Activated CD8-positive, alpha-beta memory T cell treated with anti-CD3 and anti-CD28 coated beads for 1 hour (primary cell): ENCODE results near the gene HNRNPL.
A peak's percentile ranks its signal among the peaks of the same experiment; 100 is the strongest.
"Not testable (repeated sequence)": the region's sequence is repeated elsewhere in the genome, so short reads cannot be mapped to it uniquely, and the experiment has no call there.

Experiments used
- DNase-seq, 2 donors: peaks; one replicate each; pipeline ENCODE4 v3.0.0-alpha.2; 2020; ENCODE audit warnings: low read depth in 1 of 2; ENCODE audit errors: extremely low read depth in 1 of 2

The HNRNPL gene

GRCh38 chr19:38805180-38805579, 44.6 kb downstream of the HNRNPL start:
- DNase-seq, result no peak

DNA sequence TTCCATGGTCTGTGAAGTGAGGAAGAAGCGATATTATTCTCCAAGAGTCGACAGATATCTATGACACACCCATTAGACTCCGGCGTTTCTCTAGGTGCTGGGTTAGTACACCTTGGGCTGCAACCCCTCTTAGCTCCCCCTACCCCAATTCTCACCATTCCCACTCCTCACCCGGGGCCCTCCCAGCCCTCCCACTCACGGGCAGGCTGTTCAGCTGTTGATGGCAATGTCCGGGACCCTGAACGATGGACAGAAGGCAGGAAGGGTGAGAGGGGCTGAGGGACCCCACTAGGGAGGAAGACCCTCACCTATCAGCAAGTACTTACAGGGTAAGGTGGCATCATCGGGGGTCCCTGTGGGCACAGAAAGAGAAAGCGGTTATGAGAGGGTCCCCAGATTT, 46.2 kb downstream of the HNRNPL start:
- DNase-seq, result no peak

- DNase-seq, result no peak
Measured at GRCh38 chr19:38801359-38802095, 48.3 kb downstream of the HNRNPL start.

GRCh38 chr19:38800577-38801347, 49.0 kb downstream of the HNRNPL start:
- DNase-seq, result no peak

GRCh38 chr19:38799104-38799503, 50.7 kb downstream of the HNRNPL start:
- no peak for DNase-seq

- not testable (repeated sequence) for DNase-seq
Measured at GRCh38 chr19:38797781-38798180, 52.0 kb downstream of the HNRNPL start.

DNA sequence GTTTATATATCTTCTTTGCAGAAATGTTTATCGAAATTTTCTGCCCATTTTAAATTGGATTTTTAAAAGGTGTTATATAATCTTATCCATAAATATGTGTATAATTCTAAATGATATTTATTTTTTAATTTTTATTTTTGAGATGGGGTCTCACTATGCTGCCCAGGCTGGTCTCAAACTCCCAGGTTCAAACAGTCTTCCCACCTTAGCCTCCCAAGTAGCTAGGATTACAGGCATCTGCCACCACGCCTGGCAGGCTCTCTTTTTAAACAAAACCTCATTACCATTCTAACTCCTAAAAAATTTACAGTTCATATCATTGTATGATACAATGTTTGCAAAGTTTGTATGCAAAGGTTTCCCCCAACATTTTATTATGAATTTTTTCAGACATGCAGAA, 53.6 kb downstream of the HNRNPL start:
- no peak for DNase-seq

DNA sequence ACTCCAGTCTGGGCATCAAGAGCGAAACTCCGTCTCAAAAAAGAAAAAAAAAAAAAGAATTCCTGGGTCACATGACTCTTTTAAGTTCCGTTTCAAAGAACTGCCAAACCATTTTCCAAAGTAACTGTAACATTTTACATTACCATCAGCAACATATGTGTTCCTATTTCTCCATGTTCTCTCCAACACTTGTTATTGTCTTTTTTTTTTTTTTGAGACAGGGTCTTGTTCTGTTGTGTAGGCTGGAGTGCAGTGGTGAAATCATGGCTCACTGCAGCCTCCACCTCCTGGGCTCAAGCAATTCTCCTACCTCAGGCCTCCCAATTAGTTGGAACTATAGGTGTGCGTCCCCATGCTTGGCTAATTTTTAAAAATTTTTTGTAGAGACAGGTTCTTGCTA, 54.2 kb downstream of the HNRNPL start:
- no peak for DNase-seq

GRCh38 chr19:38793671-38794070, 56.1 kb downstream of the HNRNPL start:
- no peak for DNase-seq

GRCh38 chr19:38793177-38793576, 56.6 kb downstream of the HNRNPL start:
- DNase-seq, result no peak

DNA sequence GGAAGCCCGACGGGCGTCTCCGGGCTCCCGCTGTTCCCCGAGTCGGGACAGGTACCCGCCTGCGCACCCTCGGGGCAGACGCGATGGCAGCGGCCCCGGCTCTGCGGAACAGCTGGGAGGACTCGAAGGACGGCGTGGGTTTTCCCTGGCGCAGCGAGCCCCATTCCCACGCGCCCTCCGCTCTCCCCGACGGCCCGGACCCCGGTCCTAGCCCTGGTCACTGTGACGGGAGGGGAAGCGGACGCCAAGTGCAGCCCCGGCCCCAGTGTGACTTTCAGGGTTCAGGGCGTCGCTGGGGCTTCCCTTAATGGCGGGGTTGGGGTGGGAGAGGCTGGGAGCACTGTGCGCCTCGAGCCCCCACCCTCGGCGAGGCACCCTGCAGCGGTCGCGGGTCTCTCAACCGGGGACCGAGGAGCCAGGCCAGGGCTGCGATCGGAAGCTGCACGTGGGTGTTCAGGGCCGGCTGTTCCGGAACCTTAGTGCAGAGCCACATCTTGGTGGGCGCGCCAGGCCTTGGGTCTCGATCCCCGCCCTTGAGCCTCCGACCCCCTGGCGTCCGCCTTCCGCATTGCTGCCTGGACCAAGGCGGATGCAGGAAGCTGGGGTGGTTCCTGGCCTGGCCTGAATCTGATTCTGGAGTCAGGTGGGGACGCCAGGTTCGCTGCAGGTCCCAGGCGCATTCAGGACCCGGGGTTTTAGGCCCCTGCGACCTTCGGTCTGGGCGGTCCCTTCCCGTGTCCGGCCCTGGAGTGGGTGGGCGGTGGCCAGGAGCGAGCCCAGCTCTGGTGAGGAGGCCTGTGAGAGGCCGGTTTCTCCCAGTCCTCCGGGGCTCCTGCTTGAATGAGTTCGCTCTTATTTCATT, 57.3 kb downstream of the HNRNPL start:
- peak in 1 of 2 donors; percentile 14 for DNase-seq

GRCh38 chr19:38791451-38792064, 58.2 kb downstream of the HNRNPL start:
- DNase-seq, result not testable (repeated sequence)

DNA sequence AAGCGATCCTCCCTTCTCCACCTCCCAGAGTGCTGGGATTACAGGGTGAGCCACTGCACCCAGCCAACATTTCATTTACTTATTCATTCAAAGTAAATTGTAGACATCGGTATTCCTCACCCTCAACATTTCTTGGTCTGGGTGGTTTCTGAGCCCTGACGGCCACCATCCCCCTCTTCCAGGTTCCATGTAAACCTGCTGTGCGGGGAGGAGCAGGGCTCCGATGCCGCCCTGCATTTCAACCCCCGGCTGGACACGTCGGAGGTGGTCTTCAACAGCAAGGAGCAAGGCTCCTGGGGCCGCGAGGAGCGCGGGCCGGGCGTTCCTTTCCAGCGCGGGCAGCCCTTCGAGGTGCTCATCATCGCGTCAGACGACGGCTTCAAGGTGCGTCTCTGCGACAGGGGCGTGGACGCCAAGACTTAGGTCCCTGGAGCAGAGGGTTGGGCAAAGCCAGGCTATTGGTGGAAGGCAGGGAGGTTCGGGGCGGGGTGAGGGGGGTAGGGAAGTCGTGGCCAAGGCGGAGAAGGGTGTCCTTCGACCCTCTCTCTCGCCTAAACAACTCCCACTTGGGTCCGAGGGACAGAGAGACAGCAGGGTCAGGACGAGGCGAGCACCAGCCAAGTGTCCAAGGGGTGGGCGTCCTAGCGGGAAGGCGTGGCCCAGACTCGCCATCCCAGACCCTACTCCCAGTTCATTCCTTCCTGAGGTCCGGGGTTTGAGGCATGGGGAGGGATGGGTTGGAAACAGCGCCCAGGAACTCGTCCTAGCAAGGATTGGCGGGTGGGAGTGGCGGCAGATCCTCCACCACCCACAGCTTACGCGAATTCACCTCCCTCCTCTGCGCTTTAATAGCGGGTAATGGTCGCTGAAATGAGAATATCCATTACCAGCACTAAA, 59.0 kb downstream of the HNRNPL start:
- not testable (repeated sequence) for DNase-seq

DNA sequence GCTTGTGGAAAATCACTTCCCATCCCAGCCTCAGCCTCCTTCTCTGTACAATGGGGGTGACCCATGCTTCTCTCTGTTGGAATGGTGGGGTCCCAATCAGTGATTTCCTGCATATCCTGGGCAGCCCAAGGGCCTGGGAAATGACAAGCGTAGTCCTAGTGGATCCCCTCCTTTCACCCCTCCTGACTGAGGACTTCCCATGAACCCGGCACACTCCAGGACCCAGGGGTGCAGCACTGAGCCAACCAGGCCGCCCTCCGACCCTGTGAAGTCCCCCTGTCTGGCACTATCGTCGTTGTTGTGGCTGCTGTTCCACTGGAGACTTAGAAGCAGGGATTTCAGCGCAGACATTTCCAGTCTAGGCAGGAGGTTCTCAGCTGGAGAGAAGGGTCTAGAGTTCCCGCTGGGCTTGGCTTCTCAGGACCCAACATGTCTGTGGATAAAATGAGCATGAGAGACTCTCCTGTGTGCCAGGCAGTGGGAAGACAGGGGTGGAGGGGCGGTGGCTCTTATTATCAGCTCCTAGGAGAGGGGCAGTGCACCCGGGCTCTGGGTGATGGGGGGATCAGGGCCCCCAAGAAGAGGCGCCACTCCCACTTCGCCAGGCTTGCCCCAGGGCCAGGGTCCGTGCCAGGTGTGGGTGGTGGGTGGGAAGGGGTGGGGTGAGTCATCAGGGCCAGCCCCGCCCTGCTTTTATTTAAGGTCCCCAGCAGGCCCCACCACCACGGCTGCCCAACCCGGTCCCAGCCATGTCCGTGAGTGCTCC, 61.1 kb downstream of the HNRNPL start, which contains the start of gene LGALS7B:
Gene LGALS7B (plus strand): TSS at position 723 of the 766 bp plus-strand sequence. CDS start 27 bp downstream, at position 750.
- DNase-seq, result no peak

DNA sequence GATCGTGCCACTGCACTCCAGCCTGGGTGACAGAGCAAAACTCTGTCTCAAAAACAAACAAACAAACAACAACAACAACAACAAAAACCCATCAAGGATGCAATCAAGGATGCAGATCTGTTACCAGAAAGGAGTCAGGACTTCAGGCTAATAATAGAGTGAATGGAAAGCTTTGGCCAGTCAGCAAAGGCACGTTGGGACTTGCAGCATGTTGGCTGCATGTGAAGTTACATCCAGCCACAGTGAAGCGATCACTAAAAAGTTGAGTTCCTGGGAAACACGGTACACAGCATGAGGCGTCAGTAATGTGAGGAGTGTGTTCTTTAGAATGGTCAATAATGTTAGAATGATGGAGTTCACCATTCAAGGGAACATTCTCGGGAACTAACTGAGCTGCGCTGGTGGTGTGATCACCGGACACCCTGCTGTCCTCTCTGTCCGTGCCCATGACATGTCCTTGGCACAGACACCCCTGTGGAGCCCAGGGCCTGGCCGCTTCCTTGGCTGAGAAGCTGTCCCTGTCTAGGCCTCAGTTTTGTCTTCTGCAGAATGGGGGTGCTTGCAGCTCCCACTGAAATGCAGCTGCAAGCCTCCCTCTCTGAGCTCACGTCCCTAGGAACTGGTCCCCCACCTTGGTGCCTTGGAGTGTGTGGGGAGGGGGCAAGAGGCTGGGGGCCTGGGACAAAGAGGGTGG, 63.1 kb downstream of the HNRNPL start:
- DNase-seq, result no peak
